HG03060 (cell line): Measurements from ENCODE around the gene C4A.
"Not testable (repeated sequence)": the region's sequence is repeated elsewhere in the genome, so short reads cannot be mapped to it uniquely, and the experiment has no call there.

Experiments used
- ATAC-seq: cut with Tn5 transposase; IDR thresholded peaks from one replicate; pipeline ENCODE4 v1.9.1; 2021; ENCODE audit warnings: low read depth, moderate number of reproducible peaks; ENCODE audit not compliant: unreplicated experiment

C4A gene

DNA sequence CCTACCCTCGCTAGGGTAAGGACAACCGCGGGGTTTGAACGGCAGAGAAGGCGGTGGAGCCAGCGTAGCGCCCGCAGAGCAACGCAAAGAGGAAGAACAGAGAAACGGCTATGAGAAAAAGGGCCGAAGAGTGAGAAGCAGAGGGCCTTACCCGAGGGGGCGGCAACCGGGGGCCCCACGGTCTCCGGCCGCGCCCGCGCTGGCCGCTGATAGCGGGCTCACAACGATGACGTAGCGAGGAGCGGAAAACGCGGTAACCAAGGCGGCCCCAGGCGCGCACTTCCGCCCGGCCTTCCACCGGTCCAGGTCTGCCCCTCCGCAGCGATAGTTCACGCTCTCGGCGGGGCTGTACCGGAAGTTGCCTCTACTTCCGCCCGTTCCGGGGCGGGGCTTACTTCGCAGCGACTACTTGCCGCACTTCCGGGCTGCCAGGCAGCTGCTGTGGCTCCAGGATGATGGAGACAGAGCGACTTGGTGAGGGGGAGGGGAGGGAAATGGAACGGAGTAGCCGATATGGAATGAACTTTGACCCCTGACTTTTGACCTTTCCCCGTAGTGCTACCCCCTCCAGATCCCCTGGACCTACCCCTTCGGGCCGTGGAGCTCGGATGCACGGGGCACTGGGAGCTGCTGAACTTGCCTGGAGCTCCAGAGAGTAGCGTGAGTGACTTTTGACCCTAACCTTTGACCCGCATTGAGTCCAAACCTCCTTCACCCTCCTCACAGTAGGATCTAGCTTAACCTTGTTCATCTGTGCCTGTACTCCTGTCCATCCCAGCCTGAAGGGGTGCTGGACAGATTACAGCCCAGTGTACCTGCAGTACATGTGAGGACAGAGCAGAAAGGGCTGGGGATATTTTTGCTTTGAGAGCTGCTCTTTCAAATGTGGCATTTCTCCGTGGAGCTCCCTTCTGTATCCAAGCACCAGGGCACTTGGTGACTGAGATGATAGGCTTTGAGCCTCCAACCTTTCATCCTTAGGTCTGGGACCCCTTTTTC lies 22.8 kb upstream of the C4A start, which contains the start of the genes NELFE and SKIC2:
NELFE (minus strand) TSS at position 231 of the 999 bp plus-strand sequence. CDS start 525 bp downstream, outside the sequence.
SKIC2 (plus strand) TSS at position 435 of the 999 bp plus-strand sequence; CDS start at position 453, 18 bp downstream.
- peak; percentile 92 for ATAC-seq

DNA sequence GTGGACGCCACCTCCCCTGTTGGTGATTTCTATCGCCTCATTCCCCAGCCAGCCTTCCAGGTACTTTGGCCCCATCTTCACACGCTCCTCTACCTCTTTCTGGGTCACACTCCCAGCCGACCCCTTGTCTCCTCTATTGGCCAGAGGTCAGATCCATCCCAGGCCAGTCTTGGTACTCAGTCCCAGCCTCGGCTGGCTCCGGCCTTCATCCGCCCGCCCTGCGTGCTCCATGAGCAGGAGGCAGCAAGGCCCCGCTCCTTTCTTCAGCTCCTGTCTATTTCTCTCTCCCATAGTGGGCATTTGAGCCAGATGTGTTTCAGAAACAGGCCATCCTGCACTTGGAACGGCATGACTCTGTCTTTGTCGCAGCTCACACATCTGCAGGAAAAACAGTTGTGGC lies 20.2 kb upstream of the C4A start:
- no peak for ATAC-seq

DNA sequence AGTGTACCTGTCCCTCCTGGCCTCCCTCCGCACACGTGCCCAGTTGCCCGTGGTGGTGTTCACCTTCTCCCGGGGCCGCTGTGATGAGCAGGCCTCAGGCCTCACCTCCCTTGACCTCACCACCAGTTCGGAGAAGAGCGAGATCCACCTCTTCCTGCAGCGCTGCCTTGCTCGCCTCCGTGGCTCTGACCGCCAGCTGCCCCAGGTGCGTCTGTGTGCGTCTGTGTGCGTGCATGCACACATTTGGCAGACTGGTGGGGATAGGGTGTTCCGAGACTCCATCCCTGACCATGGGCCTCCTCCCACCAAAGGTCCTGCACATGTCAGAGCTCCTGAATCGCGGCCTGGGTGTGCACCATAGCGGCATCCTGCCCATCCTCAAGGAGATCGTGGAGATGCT lies 17.9 kb upstream of the C4A start:
- no peak for ATAC-seq

DNA sequence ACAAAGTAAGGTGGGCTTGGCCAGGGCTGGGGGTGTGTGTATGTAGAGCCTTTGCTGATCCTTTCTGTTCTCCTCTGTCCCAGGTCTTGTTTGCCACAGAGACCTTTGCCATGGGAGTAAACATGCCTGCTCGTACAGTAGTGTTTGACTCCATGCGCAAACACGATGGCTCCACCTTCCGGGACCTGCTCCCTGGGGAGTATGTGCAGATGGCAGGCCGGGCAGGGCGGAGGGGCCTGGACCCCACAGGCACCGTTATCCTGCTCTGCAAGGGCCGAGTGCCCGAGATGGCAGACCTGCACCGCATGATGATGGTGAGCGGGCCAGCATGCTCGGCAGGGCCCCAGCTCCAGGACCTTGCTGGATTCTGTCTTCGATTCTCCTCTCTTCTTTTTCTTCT lies 16.2 kb upstream of the C4A start:
- ATAC-seq: no peak

DNA sequence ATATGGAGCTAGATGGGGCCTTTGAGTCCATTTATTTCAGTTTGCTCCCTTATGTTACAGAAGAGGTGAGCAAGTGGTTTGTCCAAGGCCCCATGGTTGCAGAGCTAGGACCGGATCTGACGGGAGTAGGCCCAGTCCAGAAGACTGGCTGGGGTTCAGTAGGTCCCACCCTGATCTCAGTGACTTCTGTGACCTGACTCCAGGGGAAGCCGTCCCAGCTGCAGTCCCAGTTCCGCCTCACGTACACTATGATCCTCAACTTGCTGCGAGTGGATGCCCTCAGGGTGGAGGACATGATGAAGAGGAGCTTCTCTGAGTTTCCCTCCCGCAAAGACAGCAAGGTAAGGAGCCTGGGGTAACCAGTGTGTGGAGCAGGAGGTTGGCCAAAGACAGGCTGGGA lies 15.4 kb upstream of the C4A start:
- no peak for ATAC-seq

DNA sequence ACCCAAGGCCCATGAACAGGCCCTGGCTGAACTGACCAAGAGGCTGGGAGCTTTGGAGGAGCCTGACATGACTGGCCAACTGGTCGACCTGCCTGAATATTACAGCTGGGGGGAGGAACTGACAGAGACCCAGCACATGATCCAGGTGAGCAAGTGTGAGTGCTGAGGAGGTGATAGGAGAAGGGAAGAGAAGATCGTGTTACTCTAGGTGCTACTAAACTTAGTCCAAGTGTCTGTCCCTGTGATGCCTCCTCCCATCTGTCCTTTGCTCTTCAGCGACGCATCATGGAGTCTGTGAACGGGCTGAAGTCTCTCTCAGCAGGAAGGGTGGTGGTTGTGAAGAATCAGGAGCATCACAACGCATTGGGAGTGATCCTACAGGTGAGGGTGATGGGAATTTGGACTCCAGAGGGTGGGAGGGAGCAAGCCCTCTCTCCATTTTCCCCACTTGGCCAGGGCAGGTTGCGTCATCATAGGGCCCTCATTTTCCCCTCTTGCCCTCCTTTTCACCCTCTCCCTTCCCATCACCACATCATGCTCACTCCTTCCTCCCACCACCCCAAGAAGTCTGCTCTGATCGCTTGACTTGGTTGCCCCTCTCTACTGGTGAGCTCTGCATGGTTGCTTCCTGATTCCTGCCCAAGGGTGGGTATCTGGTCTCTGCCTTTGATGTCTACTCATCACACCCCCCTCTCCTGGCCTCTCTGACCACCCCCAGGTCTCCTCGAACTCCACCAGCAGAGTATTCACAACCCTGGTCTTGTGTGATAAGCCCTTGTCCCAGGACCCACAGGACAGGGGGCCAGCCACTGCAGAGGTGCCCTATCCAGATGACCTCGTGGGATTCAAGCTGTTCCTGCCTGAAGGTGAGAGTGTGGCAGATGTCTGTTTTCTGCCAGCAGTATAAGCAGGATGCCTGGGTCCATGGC lies 14.6 kb upstream of the C4A start:
- no peak for ATAC-seq

DNA sequence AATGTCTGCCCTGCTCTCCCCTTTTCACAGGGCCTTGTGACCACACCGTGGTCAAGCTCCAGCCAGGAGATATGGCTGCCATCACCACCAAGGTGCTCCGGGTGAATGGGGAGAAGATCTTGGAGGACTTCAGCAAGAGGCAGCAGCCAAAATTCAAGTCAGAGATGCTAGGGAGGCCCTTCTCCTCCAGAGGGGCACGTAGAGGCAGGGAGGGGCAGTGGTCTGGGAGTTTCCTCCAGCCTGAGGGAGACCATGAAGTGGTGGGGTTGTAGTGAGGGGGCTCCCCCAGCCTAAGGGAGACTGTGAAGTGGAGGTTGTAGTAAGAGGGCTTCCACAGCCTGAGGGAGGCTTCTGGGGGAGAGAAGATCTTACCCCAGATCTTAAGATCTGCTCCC lies 13.9 kb upstream of the C4A start:
- no peak for ATAC-seq

DNA sequence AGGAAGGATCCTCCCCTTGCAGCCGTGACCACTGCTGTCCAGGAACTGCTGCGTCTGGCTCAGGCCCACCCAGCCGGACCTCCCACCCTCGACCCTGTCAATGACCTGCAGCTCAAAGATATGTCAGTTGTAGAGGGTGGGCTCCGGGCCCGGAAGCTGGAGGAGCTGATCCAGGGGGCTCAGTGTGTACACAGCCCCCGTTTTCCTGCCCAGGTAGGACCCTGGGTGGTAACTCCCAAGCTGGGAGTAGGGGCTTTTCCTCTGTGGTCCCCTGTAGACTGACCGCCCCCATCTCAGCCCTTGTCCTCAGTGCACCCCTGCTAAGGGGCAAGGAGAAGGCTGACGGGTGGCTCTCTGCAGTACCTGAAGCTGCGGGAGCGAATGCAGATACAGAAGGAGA lies 13.5 kb upstream of the C4A start:
- no peak for ATAC-seq

DNA sequence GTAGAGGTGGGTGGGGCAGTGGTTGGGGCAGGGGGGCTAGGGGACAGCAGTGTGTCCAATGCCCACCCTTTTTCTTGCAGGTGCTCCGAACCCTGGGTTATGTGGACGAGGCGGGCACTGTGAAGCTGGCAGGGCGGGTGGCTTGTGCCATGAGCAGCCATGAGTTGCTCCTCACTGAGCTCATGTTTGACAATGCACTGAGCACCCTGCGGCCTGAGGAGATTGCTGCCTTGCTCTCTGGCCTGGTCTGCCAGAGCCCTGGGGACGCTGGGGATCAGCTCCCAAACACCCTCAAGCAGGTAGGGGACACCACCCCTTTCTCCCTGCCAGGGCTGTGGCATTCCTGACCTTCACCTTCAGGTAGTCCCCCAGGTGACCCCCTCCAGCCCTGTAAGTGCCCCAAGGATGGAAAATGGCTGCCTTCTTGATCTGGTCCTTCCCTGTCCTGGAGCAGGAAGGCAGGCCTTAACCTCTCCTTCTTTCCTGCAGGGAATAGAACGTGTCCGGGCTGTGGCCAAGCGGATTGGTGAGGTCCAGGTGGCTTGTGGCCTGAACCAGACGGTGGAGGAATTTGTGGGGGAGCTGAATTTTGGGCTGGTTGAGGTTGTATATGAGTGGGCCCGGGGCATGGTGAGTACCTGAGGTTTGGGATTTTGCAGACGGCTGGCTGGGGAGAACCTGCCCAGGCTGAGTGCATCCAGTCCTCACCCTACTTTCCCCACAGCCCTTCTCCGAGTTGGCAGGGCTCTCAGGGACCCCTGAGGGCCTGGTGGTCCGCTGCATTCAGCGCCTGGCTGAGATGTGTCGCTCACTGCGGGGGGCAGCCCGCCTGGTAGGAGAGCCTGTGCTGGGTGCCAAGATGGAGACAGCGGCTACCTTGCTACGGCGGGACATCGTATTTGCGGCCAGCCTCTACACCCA lies 12.8 kb upstream of the C4A start:
- no peak for ATAC-seq

DNA sequence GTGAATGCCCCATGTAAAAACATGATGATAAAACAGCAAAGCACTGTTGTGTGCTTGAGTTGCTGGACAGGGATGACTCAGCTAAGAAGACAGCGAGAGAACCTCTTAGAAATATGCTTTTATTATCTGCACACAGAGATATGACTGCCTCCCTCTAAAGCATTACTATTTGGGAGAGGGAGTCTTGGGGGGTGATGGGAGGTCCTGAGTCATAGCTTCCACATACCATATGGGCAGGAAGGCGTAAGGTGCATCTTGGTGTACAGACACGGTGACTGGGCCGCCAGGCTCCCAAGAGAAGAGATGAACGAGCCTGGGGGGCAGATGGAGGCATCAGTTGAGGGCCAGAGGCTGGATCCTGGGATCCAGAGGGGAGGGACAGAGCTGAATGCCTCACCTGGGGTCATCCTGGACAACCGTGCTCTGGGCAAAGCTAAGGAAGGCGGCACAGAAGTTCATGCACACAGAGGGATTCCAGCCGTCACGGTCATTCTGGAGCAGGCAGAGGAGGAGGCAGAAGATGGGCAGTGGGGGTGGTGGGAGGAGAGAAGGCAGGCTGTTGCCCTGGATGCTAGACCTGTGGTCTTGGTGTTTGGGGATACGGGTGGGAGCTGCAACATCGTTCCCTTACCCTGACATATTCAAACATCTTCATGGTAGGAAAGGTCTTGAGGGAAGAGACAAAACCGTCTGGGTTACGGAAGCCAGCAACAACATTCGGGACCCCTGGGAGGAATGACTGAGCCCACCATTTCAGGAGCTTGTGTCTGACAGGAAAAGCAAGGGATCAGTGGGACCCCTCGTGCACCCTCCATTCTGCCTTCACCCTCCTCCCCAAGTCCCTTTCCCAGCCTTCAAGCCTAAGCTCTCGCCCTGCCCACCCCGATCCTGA lies 11.9 kb upstream of the C4A start:
- ATAC-seq: no peak

DNA sequence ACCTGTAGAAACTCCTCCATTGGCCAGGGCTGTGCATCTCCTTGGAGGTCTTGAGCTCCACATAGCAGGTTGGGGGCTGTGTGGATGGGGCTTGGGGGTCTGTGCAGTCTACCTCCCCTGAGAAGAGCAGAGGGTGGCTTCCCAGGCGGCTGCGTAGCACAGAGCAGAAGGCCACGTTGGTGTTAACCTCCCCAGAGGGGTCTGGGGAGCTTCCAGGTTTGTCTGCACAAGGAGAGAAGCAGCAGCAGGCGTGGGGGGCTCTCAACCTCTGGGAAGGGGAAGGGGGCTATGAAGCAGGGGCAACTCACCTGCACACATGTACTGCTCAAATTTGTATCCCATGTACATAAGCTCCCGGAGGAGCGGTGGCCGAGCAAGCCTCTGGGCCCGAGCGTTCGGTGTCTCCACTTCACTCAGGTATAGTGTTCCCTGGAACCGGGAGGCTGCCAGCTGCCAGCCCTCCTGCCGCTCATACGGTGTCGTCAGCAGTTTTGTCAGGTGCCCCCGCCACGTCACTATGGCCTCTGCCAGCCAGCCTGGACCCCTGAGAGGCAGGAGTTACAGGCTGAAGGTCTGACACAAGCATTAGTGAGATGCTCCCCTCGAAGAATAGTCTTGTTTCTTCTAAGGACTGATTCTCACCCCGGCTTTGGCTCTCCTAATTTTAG lies 11.1 kb upstream of the C4A start:
- ATAC-seq: no peak

DNA sequence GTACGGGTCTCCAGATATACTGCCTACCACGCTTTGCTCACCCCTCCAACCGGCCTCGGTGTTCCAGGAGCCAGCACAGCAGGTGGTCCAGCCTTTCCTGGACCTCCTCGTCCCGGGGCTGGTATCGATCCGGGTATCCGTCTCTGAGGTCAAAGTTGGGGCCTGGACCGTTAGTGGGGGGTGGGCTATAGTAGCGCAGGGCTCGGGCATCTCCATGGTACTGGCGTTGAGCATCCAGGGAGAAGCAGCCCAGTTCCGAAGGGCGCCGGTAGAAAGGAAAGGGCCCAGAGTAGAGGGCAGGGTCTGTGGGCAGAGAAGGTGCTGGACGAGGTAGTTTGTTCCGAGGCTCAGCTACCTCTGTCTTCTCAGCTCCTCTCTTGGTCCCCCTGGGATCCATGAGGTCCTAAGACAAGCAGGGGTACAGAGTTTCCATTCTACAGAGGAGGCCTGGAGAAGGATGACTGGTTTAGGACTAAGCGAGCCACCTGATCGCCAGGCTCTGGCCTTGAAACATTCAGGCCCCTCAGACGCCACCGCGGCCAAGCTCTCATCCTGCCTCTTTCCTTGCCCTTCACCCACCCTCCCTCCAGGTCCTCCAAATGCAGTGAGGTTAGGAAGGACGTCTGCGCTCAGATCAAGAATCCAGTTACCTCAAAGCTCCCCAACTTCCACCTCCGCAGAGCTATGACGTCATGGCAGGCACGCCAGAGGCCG lies 10.4 kb upstream of the C4A start:
- no peak for ATAC-seq

DNA sequence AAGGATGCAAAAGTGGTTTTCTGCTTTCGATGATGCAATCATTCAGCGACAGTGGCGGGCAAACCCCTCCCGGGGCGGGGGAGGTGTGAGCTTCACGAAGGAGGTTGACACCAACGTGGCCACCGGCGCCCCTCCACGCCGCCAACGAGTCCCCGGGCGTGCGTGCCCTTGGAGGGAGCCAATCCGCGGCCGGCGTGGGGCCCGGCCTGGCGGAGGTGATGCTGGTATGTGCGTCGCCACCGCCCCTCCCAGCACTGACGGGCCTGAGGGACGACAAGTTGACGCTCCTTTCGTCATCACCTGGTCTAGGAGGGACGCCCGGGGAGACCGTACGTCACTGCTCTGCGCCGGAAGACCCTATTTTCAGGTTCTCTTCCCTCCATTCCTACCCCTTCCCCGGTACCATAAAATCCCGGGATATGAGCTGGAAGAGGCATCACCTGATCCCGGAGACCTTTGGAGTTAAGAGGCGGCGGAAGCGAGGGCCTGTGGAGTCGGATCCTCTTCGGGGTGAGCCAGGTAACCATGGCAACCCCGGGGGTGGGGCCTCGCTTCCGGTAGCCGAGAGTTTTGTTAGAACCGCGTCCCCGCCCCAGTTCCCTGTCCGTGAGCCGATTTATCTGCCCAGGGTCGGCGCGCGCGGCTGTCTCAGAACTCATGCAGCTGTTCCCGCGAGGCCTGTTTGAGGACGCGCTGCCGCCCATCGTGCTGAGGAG lies 9.7 kb upstream of the C4A start, which contains the start of gene DXO:
DXO (minus strand) TSS at position 146 of the 716 bp plus-strand sequence. CDS start 463 bp downstream, outside the sequence.
- ATAC-seq: peak; percentile 78

DNA sequence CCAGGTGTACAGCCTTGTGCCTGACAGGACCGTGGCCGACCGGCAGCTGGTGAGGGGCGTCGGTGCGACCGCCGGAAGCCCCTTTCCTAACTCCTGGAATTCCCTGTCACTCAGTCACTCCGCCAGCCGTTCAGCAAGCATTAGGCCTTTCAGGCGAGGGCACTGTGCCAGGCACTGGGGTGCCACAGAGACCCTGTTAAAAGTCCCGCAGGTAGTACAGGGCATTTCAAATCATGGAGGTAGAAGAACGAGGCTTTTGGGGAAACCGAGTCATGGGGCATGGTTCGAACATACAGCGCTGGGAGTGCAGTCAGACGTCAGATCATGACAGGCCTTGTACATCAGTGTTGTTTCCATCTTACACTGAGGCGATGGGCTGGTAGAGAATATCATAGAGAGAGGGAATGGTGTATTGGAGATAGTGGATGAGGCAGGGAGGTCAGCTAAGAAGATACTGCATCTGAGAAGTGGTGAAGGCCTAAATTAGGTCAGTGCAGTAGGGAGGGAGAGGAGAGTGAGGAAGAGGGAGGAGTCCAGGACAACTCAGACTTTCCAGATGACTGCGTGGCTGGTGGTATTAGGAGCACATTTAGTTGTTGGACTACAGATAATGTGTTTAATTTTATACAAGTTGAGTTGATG lies 9.0 kb upstream of the C4A start:
- no peak for ATAC-seq

DNA sequence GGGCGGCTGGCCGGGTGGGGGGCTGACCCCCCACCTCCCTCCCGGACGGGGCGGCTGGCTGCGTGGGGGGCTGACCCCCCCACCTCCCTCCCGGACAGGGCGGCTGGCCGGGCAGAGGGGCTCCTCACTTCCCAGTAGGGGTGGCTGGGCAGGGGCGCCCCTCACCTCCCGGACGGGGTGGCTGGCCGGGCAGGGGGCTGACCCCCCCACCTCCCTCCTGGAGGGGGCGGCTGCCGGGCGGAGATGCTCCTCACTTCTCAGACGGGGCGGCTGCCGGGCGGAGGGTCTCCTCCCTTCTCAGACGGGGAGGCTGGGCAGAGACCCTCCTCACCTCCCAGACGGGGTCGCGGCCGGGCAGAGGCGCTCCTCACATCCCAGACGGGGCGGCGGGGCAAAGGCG lies 5.8 kb upstream of the C4A start:
- not testable (repeated sequence) for ATAC-seq

DNA sequence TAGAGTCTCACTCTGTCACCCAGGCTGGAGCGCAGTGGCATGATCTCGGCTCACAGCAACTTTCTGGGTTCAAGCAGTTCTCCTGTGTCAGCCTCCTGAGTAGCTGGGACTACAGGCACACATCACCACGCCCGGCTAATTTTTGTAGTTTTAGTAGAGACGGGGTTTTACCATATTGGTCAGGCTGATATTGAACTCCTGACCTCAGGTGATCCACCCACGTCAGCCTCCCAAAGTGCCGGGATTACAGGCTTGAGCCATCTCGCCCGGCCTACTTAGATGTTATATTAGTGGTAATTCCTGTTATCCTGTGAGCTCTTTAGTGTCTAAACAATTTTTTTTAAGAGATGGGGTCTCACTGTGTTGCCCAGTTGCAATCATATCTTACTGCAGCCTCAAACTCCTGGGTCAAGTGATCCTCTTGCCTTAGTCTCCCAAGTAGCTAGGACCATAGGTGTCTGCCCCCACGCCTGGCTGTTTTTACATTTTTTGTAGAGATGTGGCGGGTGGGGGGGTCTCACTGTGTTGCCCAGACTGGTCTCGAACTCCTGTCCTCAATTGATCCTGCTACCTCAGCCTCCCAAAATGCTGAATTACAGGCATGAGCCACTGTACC lies 3.9 kb upstream of the C4A start:
- no peak for ATAC-seq
